WTC11 (cell line): Measurements from ENCODE around the gene ZNF547. TPM values are rescaled to one million over a fixed set of nuclear protein-coding genes. Genes with fewer than 3 reads are reported as not detected.

Source experiments
- ATAC-seq: fragments of 200-7000 bp; cut with Tn5 transposase; 2 replicates; pipeline ENCODE4 v1.10.0; 2021; ENCODE audit warnings: mild to moderate bottlenecking, moderate library complexity
- CTCF ChIA-PET: fragments of 300-600 bp; sonication (Branson Sonifier 250); formaldehyde crosslinking; loops from one replicate; lab custom pipeline; 2021; ENCODE audit warnings: antibody characterized with exemption; lab: Charles Lee
- POLR2A ChIA-PET: fragments of 350-600 bp; sonication (Branson Sonifier 250); formaldehyde crosslinking; loops from one replicate; lab custom pipeline; 2021; ENCODE audit warnings: antibody characterized with exemption; lab: Charles Lee
- DNase-seq: peaks from one replicate; pipeline ENCODE4 v3.0.0; 2021; ENCODE audit warnings: low spot score
- H3K27ac Mint-ChIP-seq: 2 replicates; pipeline ENCODE4 v1.8.0; 2021; ENCODE audit warnings: mixed read lengths
- H3K27me3 Mint-ChIP-seq: 2 replicates; pipeline ENCODE4 v1.8.0; 2021; ENCODE audit warnings: low read depth, mild to moderate bottlenecking, moderate library complexity, mixed read lengths
- H3K36me3 Mint-ChIP-seq: 2 replicates; pipeline ENCODE4 v1.8.0; 2021; ENCODE audit warnings: mixed read lengths
- H3K4me1 Mint-ChIP-seq: 2 replicates; pipeline ENCODE4 v1.8.0; 2022; ENCODE audit warnings: mixed read lengths
- H3K4me3 Mint-ChIP-seq: 2 replicates; pipeline ENCODE4 v1.8.0; 2021; ENCODE audit warnings: mild to moderate bottlenecking, moderate library complexity, mixed read lengths
- H3K9me3 Mint-ChIP-seq: 2 replicates; pipeline ENCODE4 v1.8.0; 2021; ENCODE audit warnings: mixed read lengths
- ARID4B ChIP-seq: sonication (generic); formaldehyde crosslinking; IDR thresholded peaks from 2 replicates; pipeline ENCODE4 v1.8.0; 2023; ENCODE audit warnings: missing genetic modification reagents, mild to moderate bottlenecking, borderline replicate concordance
- CBFB ChIP-seq: sonication (generic); formaldehyde crosslinking; IDR thresholded peaks from 2 replicates; pipeline ENCODE4 v1.8.1; 2022; ENCODE audit warnings: mild to moderate bottlenecking, low read depth, missing genetic modification reagents
- CREB1 ChIP-seq: sonication (generic); formaldehyde crosslinking; IDR thresholded peaks from 2 replicates; pipeline ENCODE4 v1.8.0; 2023; ENCODE audit warnings: mild to moderate bottlenecking, missing genetic modification reagents
- CTCF ChIP-seq: fragments of 200-600 bp; IDR thresholded peaks from 2 replicates; pipeline ENCODE4 v1.8.0; 2022; ENCODE audit warnings: antibody characterized with exemption
- E2F1 ChIP-seq: sonication (generic); formaldehyde crosslinking; IDR thresholded peaks from 2 replicates; pipeline ENCODE4 v1.8.0; 2022; ENCODE audit warnings: mild to moderate bottlenecking, missing genetic modification reagents
- EMX1 ChIP-seq: fragments of 250-450 bp; sonication (Bioruptor Pico); IDR thresholded peaks from 2 replicates; pipeline ENCODE4 v1.8.0; 2021; ENCODE audit warnings: mild to moderate bottlenecking
- FOXP4 ChIP-seq: sonication (generic); formaldehyde crosslinking; IDR thresholded peaks from 2 replicates; pipeline ENCODE4 v1.8.0; 2022; ENCODE audit warnings: mild to moderate bottlenecking, missing genetic modification reagents
- GABPB1 ChIP-seq: sonication (generic); formaldehyde crosslinking; IDR thresholded peaks from 2 replicates; pipeline ENCODE4 v1.8.1; 2023; ENCODE audit warnings: mild to moderate bottlenecking, missing genetic modification reagents
- HMGA2 ChIP-seq: fragments of 250-450 bp; sonication (Bioruptor Pico); IDR thresholded peaks from 2 replicates; pipeline ENCODE4 v1.4.0; 2021; ENCODE audit warnings: mild to moderate bottlenecking, moderate library complexity
- NFYB ChIP-seq: sonication (generic); formaldehyde crosslinking; conservative IDR thresholded peaks from 2 replicates; pipeline ENCODE4 v1.8.0; 2022; ENCODE audit warnings: low read depth, missing genetic modification reagents
- RELA ChIP-seq: sonication (generic); formaldehyde crosslinking; IDR thresholded peaks from 2 replicates; pipeline ENCODE4 v1.8.1; 2022; ENCODE audit warnings: missing genetic modification reagents, mild to moderate bottlenecking, borderline replicate concordance
- RORB ChIP-seq: fragments of 250-450 bp; sonication (Bioruptor Pico); IDR thresholded peaks from 2 replicates; pipeline ENCODE4 v1.9.0; 2021; ENCODE audit warnings: mild to moderate bottlenecking
- SP1 ChIP-seq: sonication (generic); formaldehyde crosslinking; conservative IDR thresholded peaks from 2 replicates; pipeline ENCODE4 v1.8.1; 2022; ENCODE audit warnings: missing genetic modification reagents
- USF1 ChIP-seq: sonication (generic); formaldehyde crosslinking; IDR thresholded peaks from 2 replicates; pipeline ENCODE4 v1.8.0; 2022; ENCODE audit warnings: mild to moderate bottlenecking, missing genetic modification reagents
- USF2 ChIP-seq: sonication (generic); formaldehyde crosslinking; IDR thresholded peaks from 2 replicates; pipeline ENCODE4 v1.8.1; 2023; ENCODE audit warnings: mild to moderate bottlenecking, missing genetic modification reagents, moderate library complexity
- ZNF138 ChIP-seq: sonication (generic); formaldehyde crosslinking; conservative IDR thresholded peaks from 2 replicates; pipeline ENCODE4 v1.8.1; 2022; ENCODE audit warnings: mild to moderate bottlenecking, moderate library complexity, missing genetic modification reagents
- ZNF232 ChIP-seq: sonication (generic); formaldehyde crosslinking; IDR thresholded peaks from 2 replicates; pipeline ENCODE4 v1.8.0; 2022; ENCODE audit warnings: mild to moderate bottlenecking, missing genetic modification reagents
- ZNF416 ChIP-seq: fragments of 250-450 bp; sonication (Bioruptor Pico); IDR thresholded peaks from 2 replicates; pipeline ENCODE4 v1.9.0; 2021; ENCODE audit warnings: mild to moderate bottlenecking, inconsistent platforms
- ZSCAN18 ChIP-seq: fragments of 250-450 bp; sonication (Bioruptor Pico); IDR thresholded peaks from 2 replicates; pipeline ENCODE4 v2.1.2; 2022; ENCODE audit warnings: mild to moderate bottlenecking, moderate library complexity
- total RNA-seq: library from RNA; stranded (reverse); gene quantifications from 3 replicates; pipeline ENCODE4 v1.2.3, GENCODE V29; 2021

ZNF547 gene
- total RNA-seq, 1 experiment from 2014 or later: 2.3 TPM

GRCh38 chr19:57327993-57328392 is 35.4 kb upstream of the ZNF547 start:
- CTCF ChIA-PET: no interaction called here
- ATAC-seq: no peak
- H3K36me3 Mint-ChIP-seq: peaks cover 48% of the 10 kb centered on the region

GRCh38 chr19:57334191-57334590 is 29.2 kb upstream of the ZNF547 start:
- Mint-ChIP-seq H3K36me3 (peaks cover 2% of the 10 kb centered on the region), H3K4me1 (no peaks in the 10 kb centered on the region), H3K9me3 (no peaks in the 10 kb centered on the region), H3K27ac (no peak overlapping the region), H3K4me3 (no peak overlapping the region), H3K27me3 (no peaks in the 10 kb centered on the region; the same call in 1 of the 2 replicates)
- POLR2A ChIA-PET: no interaction called here
- no peak for DNase-seq
- no peak for ATAC-seq
- CTCF ChIA-PET: no interaction called here
- TF ChIP-seq USF1 (CRISPR knock-in tag) (no peak), RORB (CRISPR knock-in tag) (no peak), CBFB (no peak), ZSCAN18 (CRISPR knock-in tag) (no peak), ZNF232 (CRISPR knock-in tag) (no peak), USF2 (CRISPR knock-in tag) (no peak), CTCF (no peak), ZNF138 (no peak), ZNF416 (CRISPR knock-in tag) (no peak), RELA (CRISPR knock-in tag) (no peak), GABPB1 (CRISPR knock-in tag) (no peak), CREB1 (CRISPR knock-in tag) (no peak), EMX1 (no peak), NFYB (CRISPR knock-in tag) (no peak), FOXP4 (CRISPR knock-in tag) (no peak), ARID4B (CRISPR knock-in tag) (no peak), SP1 (no peak)

More at GRCh38 chr19:57327993-57328392, 35.4 kb upstream of the ZNF547 start:
- no peaks in the 10 kb centered on the region; the same call in 1 of the 2 replicates for H3K27me3 Mint-ChIP-seq
- no peak overlapping the region for H3K27ac Mint-ChIP-seq
- no peak for TF ChIP-seq HMGA2 (CRISPR knock-in tag)
- no peak for TF ChIP-seq NFYB (CRISPR knock-in tag)
- no peak for TF ChIP-seq E2F1 (CRISPR knock-in tag)
- no peak for TF ChIP-seq ZSCAN18 (CRISPR knock-in tag)
- no peaks in the 10 kb centered on the region for H3K9me3 Mint-ChIP-seq
- no peaks in the 10 kb centered on the region for H3K4me1 Mint-ChIP-seq
- H3K4me3 Mint-ChIP-seq: no peak overlapping the region
- POLR2A ChIA-PET: no interaction called here
- DNase-seq: no peak
